Measurements from ENCODE around the gene UQCRC2.
"Not testable (repeated sequence)": the region's sequence is repeated elsewhere in the genome, so short reads cannot be mapped to it uniquely, and the experiment has no call there.

DNA sequence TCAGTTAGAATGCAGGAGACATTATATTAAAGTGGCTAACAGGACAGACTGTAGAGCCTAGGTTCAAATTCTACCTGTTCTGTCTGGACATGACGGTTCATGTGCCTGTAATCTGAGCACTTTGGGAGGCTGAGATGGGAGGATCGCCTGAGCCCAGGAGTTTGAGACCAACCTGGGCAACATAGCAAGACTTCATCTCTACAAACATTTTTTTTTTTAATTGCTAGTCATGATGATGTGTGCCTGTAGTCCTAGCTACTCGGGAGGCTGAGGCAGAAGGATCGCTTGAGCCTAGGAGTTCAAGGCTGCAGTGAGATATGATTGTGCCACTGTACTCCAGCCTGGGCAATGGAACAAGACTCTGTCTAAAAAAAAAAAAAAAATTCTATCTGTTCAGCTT is 71.6 kb downstream of the UQCRC2 start:
- TF ChIP-seq, protein P1, sequence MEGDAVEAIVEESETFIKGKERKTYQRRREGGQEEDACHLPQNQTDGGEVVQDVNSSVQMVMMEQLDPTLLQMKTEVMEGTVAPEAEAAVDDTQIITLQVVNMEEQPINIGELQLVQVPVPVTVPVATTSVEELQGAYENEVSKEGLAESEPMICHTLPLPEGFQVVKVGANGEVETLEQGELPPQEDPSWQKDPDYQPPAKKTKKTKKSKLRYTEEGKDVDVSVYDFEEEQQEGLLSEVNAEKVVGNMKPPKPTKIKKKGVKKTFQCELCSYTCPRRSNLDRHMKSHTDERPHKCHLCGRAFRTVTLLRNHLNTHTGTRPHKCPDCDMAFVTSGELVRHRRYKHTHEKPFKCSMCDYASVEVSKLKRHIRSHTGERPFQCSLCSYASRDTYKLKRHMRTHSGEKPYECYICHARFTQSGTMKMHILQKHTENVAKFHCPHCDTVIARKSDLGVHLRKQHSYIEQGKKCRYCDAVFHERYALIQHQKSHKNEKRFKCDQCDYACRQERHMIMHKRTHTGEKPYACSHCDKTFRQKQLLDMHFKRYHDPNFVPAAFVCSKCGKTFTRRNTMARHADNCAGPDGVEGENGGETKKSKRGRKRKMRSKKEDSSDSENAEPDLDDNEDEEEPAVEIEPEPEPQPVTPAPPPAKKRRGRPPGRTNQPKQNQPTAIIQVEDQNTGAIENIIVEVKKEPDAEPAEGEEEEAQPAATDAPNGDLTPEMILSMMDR (IDR thresholded peaks at IDR 0.05; ENCODE audit: poor library complexity, severe bottlenecking), result not testable (repeated sequence)
- not testable (repeated sequence) for TF ChIP-seq POLR2AphosphoS5 (IDR thresholded peaks at IDR 0.05); EP300 (conservative IDR thresholded peaks at IDR 0.05; ENCODE audit: poor library complexity, severe bottlenecking); TAF1 (IDR thresholded peaks at IDR 0.05; ENCODE audit: low read depth); MXI1 (conservative IDR thresholded peaks at IDR 0.05; ENCODE audit: poor library complexity, severe bottlenecking); EZH2 (IDR thresholded peaks at IDR 0.05; ENCODE audit: borderline replicate concordance, insufficient read depth, low read length, poor library complexity, severe bottlenecking); RAD21 (conservative IDR thresholded peaks at IDR 0.05); SMC3 (conservative IDR thresholded peaks at IDR 0.05; ENCODE audit: poor library complexity)
- TF ChIP-seq, protein P2, sequence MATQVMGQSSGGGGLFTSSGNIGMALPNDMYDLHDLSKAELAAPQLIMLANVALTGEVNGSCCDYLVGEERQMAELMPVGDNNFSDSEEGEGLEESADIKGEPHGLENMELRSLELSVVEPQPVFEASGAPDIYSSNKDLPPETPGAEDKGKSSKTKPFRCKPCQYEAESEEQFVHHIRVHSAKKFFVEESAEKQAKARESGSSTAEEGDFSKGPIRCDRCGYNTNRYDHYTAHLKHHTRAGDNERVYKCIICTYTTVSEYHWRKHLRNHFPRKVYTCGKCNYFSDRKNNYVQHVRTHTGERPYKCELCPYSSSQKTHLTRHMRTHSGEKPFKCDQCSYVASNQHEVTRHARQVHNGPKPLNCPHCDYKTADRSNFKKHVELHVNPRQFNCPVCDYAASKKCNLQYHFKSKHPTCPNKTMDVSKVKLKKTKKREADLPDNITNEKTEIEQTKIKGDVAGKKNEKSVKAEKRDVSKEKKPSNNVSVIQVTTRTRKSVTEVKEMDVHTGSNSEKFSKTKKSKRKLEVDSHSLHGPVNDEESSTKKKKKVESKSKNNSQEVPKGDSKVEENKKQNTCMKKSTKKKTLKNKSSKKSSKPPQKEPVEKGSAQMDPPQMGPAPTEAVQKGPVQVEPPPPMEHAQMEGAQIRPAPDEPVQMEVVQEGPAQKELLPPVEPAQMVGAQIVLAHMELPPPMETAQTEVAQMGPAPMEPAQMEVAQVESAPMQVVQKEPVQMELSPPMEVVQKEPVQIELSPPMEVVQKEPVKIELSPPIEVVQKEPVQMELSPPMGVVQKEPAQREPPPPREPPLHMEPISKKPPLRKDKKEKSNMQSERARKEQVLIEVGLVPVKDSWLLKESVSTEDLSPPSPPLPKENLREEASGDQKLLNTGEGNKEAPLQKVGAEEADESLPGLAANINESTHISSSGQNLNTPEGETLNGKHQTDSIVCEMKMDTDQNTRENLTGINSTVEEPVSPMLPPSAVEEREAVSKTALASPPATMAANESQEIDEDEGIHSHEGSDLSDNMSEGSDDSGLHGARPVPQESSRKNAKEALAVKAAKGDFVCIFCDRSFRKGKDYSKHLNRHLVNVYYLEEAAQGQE (IDR thresholded peaks at IDR 0.05; ENCODE audit: borderline replicate concordance), result not testable (repeated sequence)

Measured in neural cell (in vitro differentiated cells).